ENCODE results near the gene STXBP3.
"Not testable (repeated sequence)": the region's sequence is repeated elsewhere in the genome, so short reads cannot be mapped to it uniquely, and the experiment has no call there.

The STXBP3 gene

GRCh38 chr1:108746382-108747170, at the start of gene STXBP3:
Gene STXBP3, plus strand, starts transcription at chr1:108746674. Its CDS starts 64 bp downstream, at chr1:108746738.
- DNase-seq, result peak; percentile 98

GRCh38 chr1:108699375-108700332, 46.8 kb upstream of the STXBP3 start:
- no peak for DNase-seq

GRCh38 chr1:108701176-108701849, 45.2 kb upstream of the STXBP3 start:
- no peak for DNase-seq

- DNase-seq, result not testable (repeated sequence)
These were observed 44.4 kb upstream of the STXBP3 start for GRCh38 chr1:108702109-108702508.

GRCh38 chr1:108703939-108704338, 42.5 kb upstream of the STXBP3 start:
- no peak for DNase-seq

GRCh38 chr1:108704496-108704895, 42.0 kb upstream of the STXBP3 start:
- no peak for DNase-seq

GRCh38 chr1:108706643-108707042, 39.8 kb upstream of the STXBP3 start:
- no peak for DNase-seq

GRCh38 chr1:108708691-108709660, 37.5 kb upstream of the STXBP3 start:
- DNase-seq, result no peak

- no peak for DNase-seq
These were observed 33.8 kb upstream of the STXBP3 start, which contains the start of gene FNDC7 for GRCh38 chr1:108712606-108713150. Gene FNDC7, plus strand, starts transcription at chr1:108712908. Its CDS starts 26 bp downstream, at chr1:108712934.

- DNase-seq, result no peak
These were observed 30.5 kb upstream of the STXBP3 start for GRCh38 chr1:108715932-108716331.

GRCh38 chr1:108716437-108717230, 29.8 kb upstream of the STXBP3 start:
- DNase-seq, result no peak

GRCh38 chr1:108717774-108718316, 28.6 kb upstream of the STXBP3 start:
- DNase-seq, result no peak

- peak; percentile 43 for DNase-seq
These were observed 27.4 kb upstream of the STXBP3 start for GRCh38 chr1:108718927-108719655.

GRCh38 chr1:108719656-108720435, 26.6 kb upstream of the STXBP3 start:
- peak; percentile 43 for DNase-seq

- peak; percentile 14 for DNase-seq
These were observed 24.2 kb upstream of the STXBP3 start for GRCh38 chr1:108722292-108722691.

- no peak for DNase-seq
These were observed 20.6 kb upstream of the STXBP3 start for GRCh38 chr1:108725906-108726305.

GRCh38 chr1:108728327-108728923, 18.0 kb upstream of the STXBP3 start:
- DNase-seq, result no peak

GRCh38 chr1:108729481-108729880, 17.0 kb upstream of the STXBP3 start:
- DNase-seq, result no peak

All from midbrain (tissue), 1 donor.